HG02943 (cell line): Measurements from ENCODE around the gene ATP11B.

Experiments used
- ATAC-seq: cut with Tn5 transposase; IDR thresholded peaks from one replicate; pipeline ENCODE4 v1.9.1; 2021; ENCODE audit warnings: mild to moderate bottlenecking, low read depth, moderate library complexity; ENCODE audit not compliant: unreplicated experiment

The ATP11B gene

DNA sequence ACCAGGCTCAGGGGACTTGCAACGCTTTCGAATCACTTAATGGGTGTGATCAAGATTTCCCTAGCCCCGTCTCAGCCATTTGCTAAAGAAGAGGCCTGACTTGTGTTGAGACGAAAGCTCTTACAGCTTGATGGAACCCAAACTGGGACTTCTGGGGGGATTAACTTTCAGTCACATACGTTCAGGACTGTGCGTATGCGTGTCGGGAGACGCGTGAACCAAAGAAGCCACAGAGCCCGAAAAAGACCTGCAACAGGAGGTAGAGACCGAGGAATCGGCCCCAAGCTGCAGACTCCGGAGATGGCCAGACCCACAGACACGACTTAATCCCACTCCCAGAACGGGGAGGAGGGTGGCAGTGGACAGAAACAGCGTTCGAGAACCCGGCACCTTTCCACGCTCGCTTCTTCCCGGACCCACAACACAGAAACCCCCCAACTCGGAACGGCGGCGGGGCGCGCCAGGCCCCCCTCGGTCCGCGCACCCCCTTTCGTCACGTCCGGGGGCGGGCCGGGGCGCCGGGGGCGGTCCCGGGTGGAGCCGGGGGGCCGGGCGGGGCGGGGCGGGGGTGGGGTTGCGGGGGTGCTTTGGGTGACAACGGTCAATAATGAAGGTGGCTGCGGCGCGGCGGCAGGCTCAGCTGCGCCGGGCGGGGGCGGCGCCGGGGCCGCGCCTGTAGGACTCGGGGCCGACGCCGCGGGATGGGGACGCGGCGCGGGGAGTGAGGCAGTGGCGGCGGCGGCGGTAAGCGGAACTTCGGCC, at the start of gene ATP11B:
TSS of gene ATP11B (plus strand) at position 604 of the 762 bp plus-strand sequence. CDS start 256 bp downstream, outside the sequence.
- ATAC-seq = peak; percentile 59

DNA sequence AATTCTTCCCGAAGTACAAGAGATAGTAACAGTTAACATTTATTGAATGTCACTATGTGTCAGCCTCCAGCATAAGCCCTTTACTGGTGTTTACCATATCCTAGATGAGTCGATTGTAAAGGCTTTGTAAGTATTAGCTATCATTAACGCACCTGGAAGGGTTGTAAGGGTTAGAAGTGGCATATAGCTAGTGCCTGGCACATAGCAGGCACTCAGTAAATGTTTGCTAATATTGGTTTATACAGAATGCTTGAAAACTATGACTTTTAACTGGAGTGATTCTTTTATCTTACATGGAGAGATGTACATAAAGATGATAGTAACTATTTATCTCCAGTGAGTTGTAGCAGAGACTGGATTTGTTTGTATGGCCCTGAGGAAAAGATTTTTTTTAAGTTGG, 46.3 kb upstream of the ATP11B start:
- no peak for ATAC-seq

DNA sequence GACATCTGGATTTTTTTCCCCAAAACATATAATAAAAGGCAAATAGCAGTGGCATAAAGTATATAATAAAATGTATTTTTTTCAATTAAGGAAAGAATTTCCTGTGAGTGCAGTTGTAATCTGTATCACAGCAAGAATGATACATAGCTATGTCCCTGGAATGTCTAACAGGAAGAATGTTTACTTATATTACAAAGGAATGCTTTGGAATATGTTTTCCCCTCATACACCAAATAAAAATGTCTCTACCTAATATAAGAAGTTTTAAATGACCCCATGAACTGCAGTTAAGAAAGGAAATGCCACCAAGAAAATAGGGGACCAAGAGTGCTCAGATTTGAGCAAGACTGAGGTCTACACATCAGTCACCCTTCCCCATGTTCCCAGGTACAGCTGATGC, 38.0 kb upstream of the ATP11B start:
- ATAC-seq = no peak

DNA sequence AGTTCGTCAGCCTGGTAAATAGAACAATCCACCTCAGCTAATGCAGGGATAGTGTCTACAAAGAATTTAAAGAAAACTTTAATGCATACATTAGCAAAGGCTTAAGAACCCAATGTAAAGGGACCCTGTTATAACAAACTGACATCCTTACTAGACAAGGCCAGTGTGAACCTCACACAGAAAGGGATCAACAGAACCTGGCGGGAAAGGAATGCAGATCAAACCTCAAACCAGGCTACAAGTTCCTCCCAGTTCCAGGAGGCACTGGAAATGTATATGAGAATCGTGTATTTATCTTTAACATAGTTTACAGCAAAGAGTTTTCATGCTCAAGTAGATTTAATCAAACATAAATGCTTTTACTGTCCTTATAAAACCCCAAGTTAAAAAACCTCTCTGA, 37.6 kb upstream of the ATP11B start:
- no peak for ATAC-seq

DNA sequence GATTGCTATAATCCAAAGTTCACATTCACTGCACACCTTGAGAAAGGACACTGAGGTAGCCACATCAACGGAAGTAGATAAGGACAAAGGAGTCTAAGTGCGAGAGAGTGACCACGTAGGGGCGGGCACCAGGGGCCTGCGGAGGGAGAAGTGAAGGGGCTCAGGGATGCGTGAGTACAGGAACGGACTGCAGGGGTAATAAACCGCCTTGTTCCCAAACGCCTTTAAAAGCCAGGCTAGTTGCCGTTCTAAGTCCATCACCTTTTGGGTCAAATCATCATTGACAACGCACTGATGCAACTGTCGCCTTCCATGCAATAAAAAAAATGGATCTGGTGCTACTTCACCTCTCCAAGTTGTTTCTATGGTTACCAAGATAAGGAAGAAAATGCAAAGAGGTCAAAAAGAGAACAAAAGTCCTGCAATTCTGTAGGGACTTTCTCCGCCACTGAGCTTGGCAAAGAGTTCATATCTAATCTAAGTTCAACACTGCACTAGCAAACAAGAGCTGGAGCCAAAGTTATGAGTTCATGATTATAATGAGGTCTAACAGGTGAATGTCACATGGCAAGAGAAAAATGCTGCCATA, 32.6 kb upstream of the ATP11B start:
- ATAC-seq = no peak

DNA sequence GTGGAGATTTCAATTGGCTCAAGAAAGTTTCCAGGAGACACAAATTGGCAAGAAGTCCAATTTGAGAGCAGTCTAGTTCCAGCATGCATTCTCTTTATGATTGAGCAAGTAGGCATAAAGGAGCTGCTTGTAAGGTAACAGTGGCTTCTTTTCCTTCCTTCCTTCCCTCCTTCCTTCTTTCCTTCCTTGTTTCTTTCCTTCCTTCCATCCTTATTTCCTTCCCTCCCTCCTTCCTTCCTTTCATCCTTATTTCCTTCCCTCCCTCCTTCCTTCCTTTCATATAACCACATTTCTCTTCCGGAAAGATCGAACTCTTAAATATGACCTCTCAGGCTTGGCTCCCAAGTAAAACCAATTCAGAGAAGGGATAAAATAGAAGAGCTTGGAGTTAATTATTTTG, 29.4 kb upstream of the ATP11B start:
- ATAC-seq = no peak

DNA sequence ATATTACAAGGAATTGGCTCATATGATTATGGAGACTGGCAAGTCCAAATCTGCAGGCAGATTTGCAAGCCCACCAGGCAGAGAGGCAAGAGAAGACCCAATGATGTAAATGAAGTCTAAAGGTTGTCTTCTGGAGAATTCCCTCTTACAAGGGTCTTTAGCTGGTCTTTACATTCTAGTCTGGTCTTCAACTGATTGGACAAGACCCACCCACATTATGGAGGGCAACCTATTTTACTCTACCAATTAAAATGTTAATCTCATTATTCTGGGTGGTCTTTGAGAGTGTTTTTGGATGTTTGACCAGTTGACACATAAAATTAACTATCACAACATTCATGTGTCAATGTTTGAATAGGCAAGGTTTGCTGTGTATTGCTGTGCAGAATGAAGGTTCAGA, 28.0 kb upstream of the ATP11B start:
- no peak for ATAC-seq

DNA sequence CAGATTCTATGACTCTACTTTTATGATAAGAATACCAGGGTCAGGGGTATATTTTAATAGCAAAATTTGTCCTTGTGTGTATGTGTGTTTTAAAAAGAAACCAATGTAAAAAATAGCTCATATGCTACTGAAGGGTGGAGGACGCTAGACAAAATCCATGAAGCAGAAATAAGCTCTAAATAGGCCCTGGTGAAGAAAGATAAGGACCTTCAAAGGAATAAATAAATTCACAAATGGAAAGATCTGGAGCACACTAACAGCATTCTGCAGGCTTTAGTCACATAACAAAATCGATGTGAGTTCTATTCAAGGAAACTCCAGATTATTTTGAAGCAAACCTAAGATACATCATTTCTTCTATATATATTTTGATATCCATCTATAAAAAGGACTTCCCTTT, 27.2 kb upstream of the ATP11B start:
- no peak for ATAC-seq

DNA sequence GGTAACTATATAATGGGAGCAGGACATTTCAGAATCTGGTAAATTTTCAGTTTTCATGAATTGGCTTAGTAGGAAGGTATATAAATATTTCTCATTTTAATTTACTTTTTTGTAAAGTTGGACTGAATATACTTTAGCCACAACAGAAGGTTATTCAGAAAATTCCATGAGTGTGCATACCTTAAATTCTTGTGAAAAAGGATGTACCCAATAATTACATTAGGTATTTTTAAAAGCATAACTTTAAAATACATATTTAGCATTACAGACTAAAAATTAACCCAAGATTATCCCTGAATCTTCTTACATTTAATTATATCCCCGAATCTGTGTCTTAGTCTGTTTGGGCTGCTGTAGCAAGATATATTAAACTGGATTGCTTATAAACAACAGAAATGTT, 24.9 kb upstream of the ATP11B start:
- no peak for ATAC-seq

DNA sequence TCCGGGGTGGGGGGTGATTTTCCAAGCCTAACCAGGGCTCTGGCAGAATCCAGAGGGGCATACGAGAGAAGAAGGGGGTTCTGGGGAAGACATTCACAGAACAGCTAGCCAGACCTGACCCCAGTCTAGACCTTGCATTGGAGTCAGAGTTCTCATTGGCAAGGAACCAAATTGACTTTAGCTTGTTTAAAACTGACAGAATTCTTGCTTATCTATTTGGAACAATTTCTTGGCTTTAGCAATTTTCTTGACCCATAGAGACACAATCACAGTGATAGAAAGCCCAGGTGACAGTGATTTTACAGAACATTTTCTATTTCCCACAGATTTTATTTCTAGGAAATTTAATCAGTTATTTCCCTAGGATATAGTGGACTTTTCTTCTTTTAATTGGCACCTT, 23.6 kb upstream of the ATP11B start:
- ATAC-seq = no peak

DNA sequence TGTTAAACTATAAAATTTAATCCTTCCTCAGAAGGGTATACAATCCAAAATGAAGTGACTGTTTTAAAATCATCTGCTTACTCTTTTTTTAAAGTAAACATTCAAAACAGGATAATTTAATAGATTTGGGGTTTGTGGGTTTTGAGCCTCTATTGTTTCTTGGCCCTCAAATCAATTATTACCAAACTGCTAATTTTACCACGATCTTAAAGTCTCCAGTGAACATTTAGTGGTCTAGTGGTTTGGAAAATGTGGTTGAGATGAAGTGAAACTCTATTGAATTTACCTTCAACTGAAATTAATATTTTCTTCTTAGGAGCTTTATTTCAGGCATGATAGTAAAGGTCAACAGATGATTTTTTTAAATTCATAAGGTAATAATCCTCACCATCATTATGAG, 11.2 kb upstream of the ATP11B start:
- no peak for ATAC-seq

DNA sequence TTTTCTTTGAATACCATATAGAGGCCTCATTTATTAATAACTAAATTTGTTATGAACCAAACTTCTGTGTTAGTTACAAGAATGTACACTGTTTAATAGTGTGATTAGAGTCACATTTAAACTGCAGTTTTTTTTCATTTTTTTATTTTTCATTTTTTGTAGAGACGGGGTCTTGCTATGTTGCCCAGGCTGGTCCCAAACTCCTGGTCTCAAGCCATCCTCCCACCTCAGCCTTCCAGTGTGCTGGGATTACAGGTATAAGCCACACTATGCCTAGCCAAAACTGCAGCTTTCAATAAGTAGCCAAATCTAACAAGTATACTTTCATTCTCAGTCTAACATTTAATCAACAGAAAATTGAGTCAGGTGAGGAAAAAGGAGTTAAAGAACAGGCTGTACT, 10.2 kb upstream of the ATP11B start:
- ATAC-seq = no peak

DNA sequence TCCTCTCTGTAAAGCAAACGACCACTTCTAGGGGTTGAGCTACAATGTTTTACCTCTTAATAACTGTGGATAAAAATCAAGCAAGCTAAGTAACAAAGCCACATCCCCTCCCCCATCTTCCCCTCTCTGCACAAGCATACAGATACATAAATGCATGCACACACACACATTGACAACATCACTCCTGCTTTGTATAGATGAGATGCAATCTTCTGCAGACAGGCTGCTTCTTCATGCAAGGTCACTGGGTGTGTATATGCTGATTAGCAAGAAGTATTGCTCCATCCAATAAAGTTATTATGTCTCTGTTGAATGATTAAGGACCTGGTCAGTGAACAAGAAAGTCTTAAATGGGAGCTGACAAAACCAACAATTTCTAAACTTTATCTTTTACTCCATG, 8.8 kb upstream of the ATP11B start:
- ATAC-seq = no peak

DNA sequence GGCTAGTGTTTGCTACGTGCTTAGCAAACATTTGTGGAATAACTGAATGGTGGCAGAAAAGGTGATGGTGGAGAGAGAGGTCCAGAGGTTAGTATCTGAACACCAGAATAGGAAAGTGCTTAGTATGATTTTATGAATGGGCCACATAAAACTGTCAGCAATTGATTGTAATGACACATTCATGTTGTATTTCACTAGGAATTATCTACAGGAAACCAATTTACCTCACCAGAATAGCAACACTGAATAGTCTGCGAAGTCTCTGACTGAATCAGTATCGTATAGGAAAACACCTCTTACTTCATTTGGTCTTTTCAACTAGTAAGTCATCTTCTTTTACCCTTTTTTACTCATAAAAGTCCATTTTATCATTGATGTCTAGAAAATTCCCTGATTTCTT, 8.2 kb upstream of the ATP11B start:
- ATAC-seq = no peak

DNA sequence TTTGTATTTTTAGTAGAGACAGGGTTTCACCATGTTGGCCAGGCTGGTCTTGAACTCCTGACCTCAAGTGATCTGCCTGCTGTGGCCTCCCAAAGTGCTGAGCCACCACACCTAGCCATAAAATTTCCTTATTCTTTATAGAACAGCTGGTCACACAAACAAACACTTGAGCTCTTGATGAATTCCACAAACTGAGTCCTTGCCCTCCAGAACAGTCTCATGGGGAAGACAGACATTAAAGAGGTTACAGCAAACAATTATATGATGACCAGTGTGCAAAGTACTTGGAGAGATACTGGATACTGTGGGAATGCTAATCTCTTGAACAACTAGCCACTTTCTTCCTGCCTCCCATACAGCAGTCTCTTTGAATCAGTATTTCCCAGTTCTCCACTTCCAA, 7.5 kb upstream of the ATP11B start:
- ATAC-seq = no peak

DNA sequence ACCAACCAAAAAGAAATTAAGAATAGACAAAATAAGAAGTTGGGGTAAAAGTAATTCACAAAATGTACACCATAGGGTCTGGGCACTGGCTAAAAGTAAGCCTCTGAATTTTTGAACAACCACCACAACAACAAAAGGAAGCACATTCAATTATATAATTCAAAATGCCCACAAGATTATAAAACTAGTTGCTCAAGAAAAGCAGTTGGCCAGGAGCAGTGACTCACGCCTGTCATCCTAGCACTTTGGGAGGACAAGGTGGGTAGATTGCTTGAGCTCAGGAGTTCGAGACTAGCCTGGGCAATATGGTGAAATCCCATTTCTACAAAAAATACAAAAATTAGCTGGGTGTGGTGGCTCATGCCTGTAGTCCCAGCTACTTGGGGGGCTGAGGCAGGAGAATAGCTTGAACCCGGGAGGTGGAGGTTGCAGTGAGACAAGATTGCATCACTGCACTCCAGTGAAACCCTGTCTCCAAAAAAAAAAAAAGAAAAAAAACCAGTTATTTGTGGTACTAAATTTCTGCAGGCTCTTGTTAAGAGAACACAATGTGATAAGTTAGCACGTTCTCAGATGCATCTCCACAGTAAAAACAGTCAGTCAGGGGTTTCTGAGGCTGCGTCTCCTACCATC, 6.6 kb upstream of the ATP11B start:
- ATAC-seq = no peak

DNA sequence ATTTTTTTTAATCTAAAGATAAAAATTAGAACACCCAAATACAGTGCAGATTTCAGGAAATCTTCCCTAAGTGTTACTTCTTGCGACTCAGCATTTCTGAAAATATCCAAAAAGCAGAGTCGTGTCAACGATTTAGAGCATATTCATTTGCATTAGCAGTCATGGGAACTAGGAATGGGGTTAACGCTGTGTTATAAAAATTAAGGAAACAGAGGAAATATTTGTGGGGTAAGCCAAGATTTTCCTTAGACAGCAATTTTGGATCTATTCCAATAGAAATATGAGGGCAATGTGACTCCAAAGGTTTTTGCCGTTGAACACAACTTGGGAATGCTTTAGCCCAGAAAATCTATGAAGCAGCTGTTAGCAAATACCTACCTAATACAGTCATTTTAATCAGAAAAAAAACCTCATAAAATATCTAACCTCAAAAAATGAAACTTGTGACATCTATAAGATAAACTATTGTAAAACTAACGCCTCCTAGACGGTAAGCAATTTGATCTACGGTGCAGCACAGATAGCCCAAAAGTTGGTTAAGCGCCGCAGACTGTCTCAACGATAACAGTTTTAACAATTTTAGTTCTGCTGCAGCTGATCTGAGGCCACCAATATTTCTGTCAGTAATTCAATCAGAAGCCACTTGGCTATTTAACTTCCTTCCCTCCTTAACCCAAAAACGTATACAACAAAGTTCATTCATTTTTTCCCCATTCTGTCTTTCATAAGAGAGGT, 5.8 kb upstream of the ATP11B start:
- no peak for ATAC-seq

DNA sequence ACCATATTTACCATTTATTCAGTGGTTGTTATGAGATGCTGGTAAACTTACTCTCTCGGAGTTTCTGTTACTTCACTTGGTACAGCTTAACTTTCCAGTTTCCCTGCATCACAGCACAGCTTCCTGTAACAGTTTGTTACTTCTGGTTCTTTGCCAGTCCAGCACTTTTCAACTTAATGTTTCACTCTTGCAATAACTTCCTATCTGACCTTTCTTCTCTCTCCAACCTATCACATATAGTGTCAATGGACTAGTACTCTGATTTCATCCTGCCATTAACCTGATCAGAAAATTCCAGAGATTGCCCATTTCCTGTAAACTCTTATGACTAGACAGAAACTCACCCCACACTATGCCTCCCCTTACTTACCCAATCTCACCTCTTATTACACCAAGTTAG, 3.9 kb upstream of the ATP11B start:
- ATAC-seq = no peak

DNA sequence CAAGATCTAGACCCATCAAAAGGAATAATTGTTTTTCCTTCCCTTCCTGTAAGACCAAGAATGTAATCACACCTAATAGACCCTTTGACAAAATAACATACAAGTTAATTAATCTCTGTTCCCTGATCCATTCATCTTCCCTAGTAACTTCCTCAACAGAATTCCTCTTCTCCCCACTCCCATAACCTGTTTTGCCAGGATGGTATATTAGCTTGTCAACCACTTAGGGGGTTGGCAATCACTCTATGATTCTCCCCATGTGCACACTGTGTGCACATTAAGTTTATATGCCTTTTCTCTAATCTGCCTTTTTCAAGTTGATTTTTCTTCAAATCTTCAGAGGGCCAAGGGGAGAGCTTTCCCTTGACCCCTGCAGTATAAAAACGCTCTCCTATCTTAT, 2.7 kb upstream of the ATP11B start:
- no peak for ATAC-seq

DNA sequence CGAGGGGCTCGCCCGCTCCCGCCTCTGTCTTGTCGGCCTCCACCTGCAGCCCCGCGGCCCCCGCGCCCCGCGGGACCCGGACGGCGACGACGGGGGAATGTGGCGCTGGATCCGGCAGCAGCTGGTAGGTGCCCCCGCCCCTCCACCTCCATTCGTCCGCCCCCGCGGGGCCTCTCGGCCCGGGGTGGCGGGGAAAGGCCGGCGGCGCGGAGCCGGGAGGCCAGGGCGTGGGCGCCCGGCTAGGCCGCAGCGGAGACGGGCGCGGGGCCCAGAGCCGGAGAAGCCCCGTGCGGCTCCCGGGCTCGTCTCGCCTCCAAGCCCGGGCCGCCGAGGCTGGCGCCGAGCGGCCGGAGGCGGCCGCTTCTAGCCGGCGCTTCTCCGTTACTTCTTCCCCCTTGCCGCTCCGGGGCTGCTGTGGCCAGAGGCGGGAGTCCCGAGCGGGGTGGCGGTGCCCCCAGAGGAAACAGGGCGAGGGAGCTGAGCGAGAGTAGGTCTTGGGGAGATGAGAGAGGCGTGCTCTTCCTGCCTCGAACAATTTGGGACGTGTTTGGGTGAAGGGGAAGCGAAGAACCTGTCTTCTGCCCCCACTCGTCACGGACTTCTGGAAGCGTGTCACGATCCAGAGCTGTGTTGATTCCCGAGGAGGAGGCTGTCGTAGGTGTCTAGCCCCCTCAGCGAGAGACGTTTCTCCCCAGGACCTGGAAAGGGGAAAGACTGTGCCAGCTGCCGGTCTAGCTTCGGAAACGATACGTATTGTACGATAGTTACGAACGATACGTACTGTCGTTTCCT, 555 bp downstream of the ATP11B start:
- ATAC-seq = peak; percentile 27
